Adrenal gland (tissue), 12 donors: ENCODE data around the gene CHN2. TPM values are rescaled to one million over a fixed set of nuclear protein-coding genes. Genes with fewer than 3 reads are reported as not detected.

Experiments
- DNase-seq, 7 donors: peaks; one replicate each; pipeline ENCODE4 v3.0.0-alpha.2; 2019 to 2020
- H3K27ac ChIP-seq, 5 donors: fragments of 200-600 bp; sonication (generic) in 4 of 5; 1 replicate in 3 of 5; 2 replicates in 2 of 5; pipeline versions ENCODE4 v1.5.1 to v1.8.0; 2016 to 2020; ENCODE audit warnings: mild to moderate bottlenecking in 1 of 5
- H3K27me3 ChIP-seq: fragments of 200-600 bp; 2 replicates; pipeline ENCODE4 v1.8.0; 2021
- H3K36me3 ChIP-seq, 2 donors: fragments of 200-600 bp; replicated peaks in 1 of 2; 1 replicate in 1 of 2; 2 replicates in 1 of 2; pipeline versions ENCODE4 v1.5.1 to v1.8.0; 2018 to 2022
- H3K4me1 ChIP-seq, 2 donors: fragments of 200-600 bp; replicated peaks in 1 of 2; 1 replicate in 1 of 2; 2 replicates in 1 of 2; pipeline versions ENCODE4 v1.5.1 to v1.8.0; 2018 to 2021
- H3K4me3 ChIP-seq, 4 donors: fragments of 200-600 bp; sonication (generic) in 3 of 4; one replicate each; pipeline ENCODE4 v1.5.1; 2016 to 2018
- H3K9me3 ChIP-seq, 3 donors: fragments of 200-600 bp; sonication (generic) in 1 of 3; replicated peaks in 1 of 3; 1 replicate in 2 of 3; 2 replicates in 1 of 3; pipeline versions ENCODE4 v1.5.1 to v1.8.0; 2016 to 2021
- POLR2A ChIP-seq, 2 donors: fragments of 450-650 bp; IDR thresholded peaks; one replicate each; pipeline ENCODE4 v1.6.1; 2017; ENCODE audit warnings: antibody characterized with exemption in 2 of 2, mild to moderate bottlenecking in 2 of 2, moderate library complexity in 1 of 2
- WGBS, 4 donors: extraction: QIAGEN DNeasy Blood & Tissue Kit in 2 of 4; methylation state at CpG; one replicate each; pipeline versions ENCODE4 v1.1.5 to v1.1.7; 2013 to 2017; 5-methylcytosine and 5-hydroxymethylcytosine counted together
- intact Hi-C, 2 donors: fragments of 100-400 bp; cut with DNase I; formaldehyde crosslinking; loops; one replicate each; pipeline versions ENCODE4 v1.14.1 to v1.15.0; 2022 to 2023
- polyA plus RNA-seq, 3 donors: library from polyadenylated mRNA; stranded (reverse); fragments of 200-250 nt in 2 of 3; fragments of 350-450 nt in 1 of 3; fragmentation: Illumina TruSeq in 1 of 3; extraction: RNeasy Lipid Tissue Mini Kit (QIAGEN cat#74804) in 1 of 3; gene quantifications; one replicate each; pipeline ENCODE4 v1.2.3, GENCODE V29; 2013 to 2014
- total RNA-seq, 9 donors: library from RNA; depleted of rRNA in 4 of 9; stranded (reverse); fragments of >200 nt in 4 of 9; fragments of 120-200 nt in 1 of 9; fragmentation: NEBNext Ultra II Directional in 1 of 9; extraction: Animal tissue kit (Norgen Biotek cat#: 25700) in 1 of 9; gene quantifications; one replicate each; pipeline versions ENCODE4 v1.1.0 to v1.2.4, GENCODE V29; 2013 to 2023
- TF ChIP-seq, protein P1 (sequence below), 6 experiments: fragments of 450-650 bp in 4 of 6; fragments of 200-600 bp in 2 of 6; sonication (generic) in 1 of 6; IDR thresholded peaks; 1 replicate in 5 of 6; 2 replicates in 1 of 6; pipeline versions ENCODE4 v1.5.1 to v1.8.0; 2016 to 2021; ENCODE audit warnings: antibody characterized with exemption in 6 of 6, mild to moderate bottlenecking in 2 of 6, moderate library complexity in 1 of 6
- donor health status: healthy with polysubstance abuse.
- donor health status: Bipolar disorder and iron deficiency.
- donor health status: DM: yes; HTN: yes; CAD: no.
- donor health status: DM: no; HTN: no; CAD: no.
- donor health status: DM: no; HTN: no; CAD: no.
- donor health status: DM: yes; HTN: yes; CAD: no.

CHN2 gene
- total and polyA plus RNA-seq, 12 donors = 2.7 to 35.4 (median 11.5) TPM

DNA sequence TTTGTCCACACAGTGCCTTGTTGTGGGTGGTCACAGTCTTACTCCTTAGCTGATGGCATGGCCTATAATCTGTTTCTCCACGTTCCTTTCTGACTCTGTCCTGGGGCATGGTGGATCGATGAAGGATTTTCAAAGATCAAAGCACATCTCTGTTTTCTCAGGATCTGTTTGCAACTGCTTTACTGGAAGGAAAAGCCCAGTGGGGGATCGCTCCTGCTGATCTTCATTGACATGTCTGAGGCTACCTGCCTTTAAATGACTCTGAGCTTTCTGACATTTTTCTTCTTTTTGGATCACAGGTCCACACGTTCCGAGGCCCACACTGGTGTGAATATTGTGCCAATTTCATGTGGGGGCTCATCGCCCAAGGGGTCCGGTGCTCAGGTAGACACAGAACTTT lies 301.1 kb downstream of the CHN2 start:
- Histone ChIP-seq H3K27me3 (no peaks in the 10 kb centered on the region), H3K27ac (peak overlapping the region in 1 of 5 donors; percentile 31), H3K36me3 (no peaks in the 10 kb centered on the region), H3K4me3 (no peak overlapping the region), H3K9me3 (no peaks in the 10 kb centered on the region), H3K4me1 (no peaks in the 10 kb centered on the region)
- 88 to 93% (median 89%) methylated on average over 7 of the region's 7 CpGs for WGBS, 4 donors
- no peak for DNase-seq
- no peak for TF ChIP-seq POLR2A (IDR thresholded peaks at IDR 0.05)
- TF ChIP-seq, protein P1, sequence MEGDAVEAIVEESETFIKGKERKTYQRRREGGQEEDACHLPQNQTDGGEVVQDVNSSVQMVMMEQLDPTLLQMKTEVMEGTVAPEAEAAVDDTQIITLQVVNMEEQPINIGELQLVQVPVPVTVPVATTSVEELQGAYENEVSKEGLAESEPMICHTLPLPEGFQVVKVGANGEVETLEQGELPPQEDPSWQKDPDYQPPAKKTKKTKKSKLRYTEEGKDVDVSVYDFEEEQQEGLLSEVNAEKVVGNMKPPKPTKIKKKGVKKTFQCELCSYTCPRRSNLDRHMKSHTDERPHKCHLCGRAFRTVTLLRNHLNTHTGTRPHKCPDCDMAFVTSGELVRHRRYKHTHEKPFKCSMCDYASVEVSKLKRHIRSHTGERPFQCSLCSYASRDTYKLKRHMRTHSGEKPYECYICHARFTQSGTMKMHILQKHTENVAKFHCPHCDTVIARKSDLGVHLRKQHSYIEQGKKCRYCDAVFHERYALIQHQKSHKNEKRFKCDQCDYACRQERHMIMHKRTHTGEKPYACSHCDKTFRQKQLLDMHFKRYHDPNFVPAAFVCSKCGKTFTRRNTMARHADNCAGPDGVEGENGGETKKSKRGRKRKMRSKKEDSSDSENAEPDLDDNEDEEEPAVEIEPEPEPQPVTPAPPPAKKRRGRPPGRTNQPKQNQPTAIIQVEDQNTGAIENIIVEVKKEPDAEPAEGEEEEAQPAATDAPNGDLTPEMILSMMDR (IDR thresholded peaks at IDR 0.05) = no peak
- intact Hi-C loops = no loop called here

DNA sequence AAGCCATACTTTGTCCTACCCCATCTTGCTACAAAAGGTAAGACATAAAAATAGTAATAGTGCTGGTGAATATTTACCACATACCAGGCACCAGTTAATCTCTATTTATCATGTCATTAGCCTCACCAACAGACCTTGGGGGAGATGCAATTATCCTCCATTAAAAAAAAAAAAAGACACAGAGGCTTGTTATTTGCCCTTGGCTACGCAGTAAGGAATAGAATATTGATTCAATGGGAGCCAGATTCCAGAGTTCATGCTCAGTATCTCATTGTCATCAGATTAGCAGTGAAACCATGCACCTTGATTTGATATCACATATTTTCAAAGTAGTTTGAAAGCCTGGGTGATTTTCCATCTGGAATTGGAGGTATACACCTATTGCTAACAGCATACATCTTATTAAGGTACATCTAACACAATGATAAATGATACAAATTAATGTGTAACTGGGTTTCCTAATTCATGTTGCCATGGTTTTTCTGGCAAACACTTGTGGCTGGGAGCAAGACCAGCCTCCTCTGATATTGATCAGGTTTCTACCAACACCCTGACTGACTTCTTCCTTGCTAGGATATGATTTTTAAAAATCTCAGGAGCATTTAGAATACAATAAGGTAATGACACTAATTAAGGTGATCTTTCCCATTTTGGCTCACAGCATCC lies 301.9 kb downstream of the CHN2 start:
- H3K4me1 ChIP-seq = no peaks in the 10 kb centered on the region
- intact Hi-C loops = no loop called here
- 50 to 93% (median 59%) methylated on average over 1 of the region's 1 CpG for WGBS, 4 donors
- no peaks in the 10 kb centered on the region for H3K9me3 ChIP-seq
- H3K4me3 ChIP-seq = no peak overlapping the region
- no peaks in the 10 kb centered on the region for H3K27me3 ChIP-seq
- TF ChIP-seq, protein P1 (IDR thresholded peaks at IDR 0.05) = no peak
- no peak for TF ChIP-seq POLR2A (IDR thresholded peaks at IDR 0.05)
- no peaks in the 10 kb centered on the region for H3K36me3 ChIP-seq
- DNase-seq = no peak
- no peak overlapping the region for H3K27ac ChIP-seq

- Histone ChIP-seq H3K27me3 (no peaks in the 10 kb centered on the region), H3K27ac (no peak overlapping the region), H3K36me3 (no peaks in the 10 kb centered on the region), H3K4me1 (no peaks in the 10 kb centered on the region), H3K4me3 (no peak overlapping the region), H3K9me3 (no peaks in the 10 kb centered on the region)
- 88 to 94% (median 91%) methylated on average over 3 of the region's 3 CpGs for WGBS, 4 donors
- no peak for TF ChIP-seq POLR2A (IDR thresholded peaks at IDR 0.05)
- TF ChIP-seq, protein P1 (IDR thresholded peaks at IDR 0.05) = no peak
- no peak for DNase-seq
- intact Hi-C loops = no loop called here
Measured at GRCh38 chr7:29499932-29500331, 305.4 kb downstream of the CHN2 start.

DNA sequence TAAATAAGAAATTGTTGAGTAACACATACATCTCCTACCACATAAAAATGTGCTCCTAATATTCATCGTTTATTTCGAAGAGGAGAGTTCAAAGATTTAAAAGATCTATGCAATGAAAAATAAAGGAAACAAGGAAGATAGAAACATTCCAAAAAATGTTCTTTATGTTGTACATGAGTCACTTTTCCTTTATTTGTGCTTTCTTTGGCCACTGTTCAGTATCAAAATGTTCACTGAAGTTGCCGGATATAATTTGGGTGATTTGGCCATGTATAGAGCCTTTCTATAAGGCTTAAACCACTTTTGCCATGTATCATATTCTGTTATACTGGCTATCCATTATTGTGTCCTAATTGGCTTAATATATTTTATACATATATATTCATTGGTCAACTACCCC lies 306.1 kb downstream of the CHN2 start:
- no peak for DNase-seq
- 79 to 86% (median 79%) methylated on average over 3 of the region's 3 CpGs for WGBS, 4 donors
- Histone ChIP-seq H3K4me3 (no peak overlapping the region), H3K27me3 (no peaks in the 10 kb centered on the region), H3K27ac (no peak overlapping the region), H3K4me1 (no peaks in the 10 kb centered on the region), H3K9me3 (no peaks in the 10 kb centered on the region), H3K36me3 (no peaks in the 10 kb centered on the region)
- intact Hi-C loops = no loop called here
- TF ChIP-seq POLR2A (IDR thresholded peaks at IDR 0.05) = no peak
- TF ChIP-seq, protein P1 (IDR thresholded peaks at IDR 0.05) = no peak
